Prostate gland (tissue), 2 donors: ENCODE data around the gene ADAMTSL1. TPM values are rescaled to one million over a fixed set of nuclear protein-coding genes. Genes with fewer than 3 reads are reported as not detected.

Experiments used
- DNase-seq: peaks from one replicate; pipeline ENCODE4 v3.0.0-alpha.2; 2019; ENCODE audit warnings: low spot score
- H3K27ac ChIP-seq, 2 donors: fragments of 200-600 bp; sonication (generic); 2 replicates each; pipeline ENCODE4 v1.5.1; 2017 to 2019
- H3K27me3 ChIP-seq: fragments of 200-600 bp; sonication (generic); replicated peaks from 2 replicates; pipeline ENCODE4 v1.5.1; 2019; ENCODE audit not compliant: insufficient read depth
- H3K36me3 ChIP-seq, 2 donors: fragments of 200-600 bp; sonication (generic); 1 replicate in 1 of 2; 2 replicates in 1 of 2; pipeline versions ENCODE4 v1.5.1 to v1.8.1; 2017 to 2019
- H3K4me1 ChIP-seq: fragments of 200-600 bp; sonication (generic); replicated peaks from 2 replicates; pipeline ENCODE4 v1.5.1; 2019
- H3K4me3 ChIP-seq, 2 donors: fragments of 200-600 bp; sonication (generic); 2 replicates each; pipeline ENCODE4 v1.5.1; 2017 to 2019
- H3K9me3 ChIP-seq: fragments of 200-600 bp; sonication (generic); 2 replicates; pipeline ENCODE4 v1.5.1; 2017
- POLR2A ChIP-seq: fragments of 450-650 bp; IDR thresholded peaks from one replicate; pipeline ENCODE4 v1.6.1; 2016; ENCODE audit warnings: antibody characterized with exemption, mild to moderate bottlenecking
- POLR2AphosphoS5 ChIP-seq: sonication (generic); formaldehyde crosslinking; IDR thresholded peaks from one replicate; pipeline ENCODE4 v1.6.1; 2017; ENCODE audit warnings: antibody characterized with exemption
- WGBS: methylation state at CpG from one replicate; pipeline ENCODE4 v1.1.5; 2018; 5-methylcytosine and 5-hydroxymethylcytosine counted together
- intact Hi-C: fragments of 100-400 bp; cut with DNase I; formaldehyde crosslinking; loops from one replicate; pipeline ENCODE4 v1.14.2; 2022
- total RNA-seq, 2 donors: library from RNA; depleted of rRNA; stranded (reverse); fragments of >200 nt; gene quantifications; one replicate each; pipeline ENCODE4 v1.1.0, GENCODE V29; 2016
- TF ChIP-seq, protein P1 (sequence below), 4 experiments: fragments of 200-600 bp in 2 of 4; fragments of 450-650 bp in 2 of 4; sonication (generic) in 2 of 4; IDR thresholded peaks; 1 replicate in 3 of 4; 2 replicates in 1 of 4; pipeline ENCODE4 v1.5.1; 2016 to 2019; ENCODE audit warnings: antibody characterized with exemption in 4 of 4, mild to moderate bottlenecking in 2 of 4, moderate library complexity in 2 of 4

Gene ADAMTSL1
- total RNA-seq, 2 donors from 2014 or later: 9.8 to 18.1 TPM

- Histone ChIP-seq H3K27ac (no peak overlapping the region), H3K9me3 (no peaks in the 10 kb centered on the region), H3K27me3 (no peaks in the 10 kb centered on the region), H3K36me3 (no peaks in the 10 kb centered on the region), H3K4me1 (no peaks in the 10 kb centered on the region), H3K4me3 (no peak overlapping the region)
- 76% methylated on average over 5 of the region's 5 CpGs for WGBS
- DNase-seq: no peak
- intact Hi-C loops: no loop called here
- TF ChIP-seq POLR2A (no peak), POLR2AphosphoS5 (no peak)
- TF ChIP-seq, protein P1, sequence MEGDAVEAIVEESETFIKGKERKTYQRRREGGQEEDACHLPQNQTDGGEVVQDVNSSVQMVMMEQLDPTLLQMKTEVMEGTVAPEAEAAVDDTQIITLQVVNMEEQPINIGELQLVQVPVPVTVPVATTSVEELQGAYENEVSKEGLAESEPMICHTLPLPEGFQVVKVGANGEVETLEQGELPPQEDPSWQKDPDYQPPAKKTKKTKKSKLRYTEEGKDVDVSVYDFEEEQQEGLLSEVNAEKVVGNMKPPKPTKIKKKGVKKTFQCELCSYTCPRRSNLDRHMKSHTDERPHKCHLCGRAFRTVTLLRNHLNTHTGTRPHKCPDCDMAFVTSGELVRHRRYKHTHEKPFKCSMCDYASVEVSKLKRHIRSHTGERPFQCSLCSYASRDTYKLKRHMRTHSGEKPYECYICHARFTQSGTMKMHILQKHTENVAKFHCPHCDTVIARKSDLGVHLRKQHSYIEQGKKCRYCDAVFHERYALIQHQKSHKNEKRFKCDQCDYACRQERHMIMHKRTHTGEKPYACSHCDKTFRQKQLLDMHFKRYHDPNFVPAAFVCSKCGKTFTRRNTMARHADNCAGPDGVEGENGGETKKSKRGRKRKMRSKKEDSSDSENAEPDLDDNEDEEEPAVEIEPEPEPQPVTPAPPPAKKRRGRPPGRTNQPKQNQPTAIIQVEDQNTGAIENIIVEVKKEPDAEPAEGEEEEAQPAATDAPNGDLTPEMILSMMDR (IDR thresholded peaks at IDR 0.05): no peak
Observed at GRCh38 chr9:18658804-18659705, 185.1 kb downstream of the ADAMTSL1 start.

DNA sequence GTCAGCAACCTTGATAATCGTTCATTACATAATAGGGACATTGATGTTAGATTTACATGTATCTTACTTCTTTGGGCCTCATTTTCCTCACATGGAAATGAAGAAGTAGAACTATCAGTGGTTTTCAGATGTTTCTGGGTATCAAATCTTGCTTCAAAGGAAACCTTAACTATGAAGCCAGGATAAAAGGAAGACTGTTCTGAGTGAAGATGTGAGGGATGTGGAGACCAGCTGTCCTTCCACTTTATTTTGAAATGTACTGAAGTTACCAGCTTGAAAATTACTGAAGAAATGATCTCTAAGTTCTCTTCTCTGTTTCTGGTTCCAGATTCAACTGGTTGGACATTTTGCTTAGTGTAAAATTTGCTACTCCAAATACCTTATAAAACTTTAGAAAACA is 186.0 kb downstream of the ADAMTSL1 start:
- TF ChIP-seq POLR2A: no peak
- TF ChIP-seq POLR2AphosphoS5: no peak
- TF ChIP-seq, protein P1 (IDR thresholded peaks at IDR 0.05): no peak
- Histone ChIP-seq H3K27ac (no peak overlapping the region), H3K4me3 (no peak overlapping the region), H3K9me3 (no peaks in the 10 kb centered on the region), H3K36me3 (no peaks in the 10 kb centered on the region), H3K4me1 (no peaks in the 10 kb centered on the region), H3K27me3 (no peaks in the 10 kb centered on the region)
- intact Hi-C loops: no loop called here
- WGBS: 96% methylated on average over 1 of the region's 1 CpG
- no peak for DNase-seq

DNA sequence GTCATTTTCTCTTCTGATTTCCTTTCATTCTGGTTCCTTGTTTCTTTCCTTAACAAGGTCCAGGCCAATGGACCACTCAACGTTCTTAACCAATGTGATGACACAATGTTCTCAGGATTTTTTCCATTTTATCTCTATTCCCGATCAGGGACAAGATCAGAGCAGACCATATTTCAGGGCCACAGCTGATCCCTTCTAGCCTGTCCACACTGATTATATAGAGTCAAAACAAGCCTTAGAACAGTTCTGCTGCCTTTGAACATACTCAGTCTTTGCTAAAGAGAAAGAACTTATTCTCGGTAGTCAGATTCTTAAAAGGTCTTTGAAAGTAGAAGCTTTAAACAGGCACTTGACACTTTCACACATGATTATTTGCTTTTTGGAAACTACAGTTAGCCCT is 188.4 kb downstream of the ADAMTSL1 start:
- Histone ChIP-seq H3K27ac (no peak overlapping the region), H3K9me3 (no peaks in the 10 kb centered on the region), H3K27me3 (no peaks in the 10 kb centered on the region), H3K4me3 (no peak overlapping the region), H3K36me3 (no peaks in the 10 kb centered on the region), H3K4me1 (no peaks in the 10 kb centered on the region)
- intact Hi-C loops: no loop called here
- WGBS: 88% methylated on average over 3 of the region's 3 CpGs
- TF ChIP-seq POLR2A: no peak
- no peak for TF ChIP-seq POLR2AphosphoS5
- TF ChIP-seq, protein P1 (IDR thresholded peaks at IDR 0.05): no peak
- no peak for DNase-seq

DNA sequence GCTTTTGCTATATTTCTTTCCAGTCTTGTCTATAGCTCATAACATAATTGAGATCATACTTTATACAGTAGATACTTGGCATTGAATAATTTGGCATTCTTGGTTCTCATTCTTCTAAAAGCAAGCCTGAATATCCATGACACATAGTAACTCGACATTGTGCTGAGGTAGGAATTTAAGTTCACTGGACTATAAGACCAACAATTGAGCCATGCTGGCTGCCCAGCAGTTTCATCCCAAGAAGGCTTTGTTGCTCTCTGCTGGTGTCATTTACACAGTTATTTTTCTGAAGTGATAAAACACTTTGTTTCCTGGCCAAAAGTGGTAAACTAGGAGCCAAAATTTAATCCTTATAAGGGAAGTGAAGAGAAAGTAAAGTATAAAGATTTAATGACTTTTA is 192.0 kb downstream of the ADAMTSL1 start:
- Histone ChIP-seq H3K36me3 (no peaks in the 10 kb centered on the region), H3K4me1 (no peaks in the 10 kb centered on the region), H3K27me3 (no peaks in the 10 kb centered on the region), H3K4me3 (no peak overlapping the region), H3K9me3 (no peaks in the 10 kb centered on the region), H3K27ac (no peak overlapping the region)
- 26% methylated on average over 1 of the region's 1 CpG for WGBS
- intact Hi-C loops: no loop called here
- DNase-seq: no peak
- TF ChIP-seq, protein P1 (IDR thresholded peaks at IDR 0.05): no peak
- TF ChIP-seq POLR2AphosphoS5 (no peak), POLR2A (no peak)

- no peaks in the 10 kb centered on the region for H3K9me3 ChIP-seq
- no peak overlapping the region for H3K4me3 ChIP-seq
- TF ChIP-seq POLR2A (no peak), POLR2AphosphoS5 (no peak)
- TF ChIP-seq, protein P1 (IDR thresholded peaks at IDR 0.05): no peak
- 45% methylated on average over 2 of the region's 2 CpGs for WGBS
- no peak overlapping the region for H3K27ac ChIP-seq
- intact Hi-C loops: no loop called here
- no peaks in the 10 kb centered on the region for H3K36me3 ChIP-seq
- no peaks in the 10 kb centered on the region for H3K27me3 ChIP-seq
- no peak for DNase-seq
- no peaks in the 10 kb centered on the region for H3K4me1 ChIP-seq
Observed at GRCh38 chr9:18666348-18666747, 192.4 kb downstream of the ADAMTSL1 start.
